GM21381 (cell line): Measurements from ENCODE around the gene TMBIM6.
"Not testable (repeated sequence)": the region's sequence is repeated elsewhere in the genome, so short reads cannot be mapped to it uniquely, and the experiment has no call there.

Experiments
- ATAC-seq: cut with Tn5 transposase; IDR thresholded peaks from one replicate; pipeline ENCODE4 v1.9.1; 2021; ENCODE audit warnings: mild to moderate bottlenecking, moderate library complexity; ENCODE audit not compliant: unreplicated experiment

TMBIM6 gene

GRCh38 chr12:49773102-49773501, 31.7 kb downstream of the TMBIM6 start:
- not testable (repeated sequence) for ATAC-seq

GRCh38 chr12:49776413-49776812, 35.1 kb downstream of the TMBIM6 start:
- no peak for ATAC-seq

GRCh38 chr12:49776858-49777257, 35.5 kb downstream of the TMBIM6 start:
- ATAC-seq: no peak

GRCh38 chr12:49777341-49777740, 36.0 kb downstream of the TMBIM6 start:
- no peak for ATAC-seq

GRCh38 chr12:49777800-49778748, 36.7 kb downstream of the TMBIM6 start:
- ATAC-seq: no peak

GRCh38 chr12:49779581-49779980, 38.2 kb downstream of the TMBIM6 start:
- ATAC-seq: no peak

- ATAC-seq: not testable (repeated sequence)
Observed at GRCh38 chr12:49780914-49781313, 39.6 kb downstream of the TMBIM6 start.

GRCh38 chr12:49783917-49784676, 42.7 kb downstream of the TMBIM6 start:
- no peak for ATAC-seq

GRCh38 chr12:49784756-49785409, 43.5 kb downstream of the TMBIM6 start:
- ATAC-seq: no peak

- no peak for ATAC-seq
Observed at GRCh38 chr12:49787672-49788071, 46.3 kb downstream of the TMBIM6 start.

- no peak for ATAC-seq
Observed at GRCh38 chr12:49789992-49790391, 48.6 kb downstream of the TMBIM6 start.

- no peak for ATAC-seq
Observed at GRCh38 chr12:49790741-49791555, 49.6 kb downstream of the TMBIM6 start.

GRCh38 chr12:49791700-49792099, 50.3 kb downstream of the TMBIM6 start:
- ATAC-seq: no peak

GRCh38 chr12:49792181-49792970, 51.0 kb downstream of the TMBIM6 start:
- ATAC-seq: no peak

- ATAC-seq: no peak
Observed at GRCh38 chr12:49792976-49793580, 51.7 kb downstream of the TMBIM6 start.

GRCh38 chr12:49793620-49794019, 52.3 kb downstream of the TMBIM6 start:
- no peak for ATAC-seq

- no peak for ATAC-seq
Observed at GRCh38 chr12:49794021-49794420, 52.7 kb downstream of the TMBIM6 start.

- ATAC-seq: no peak
Observed at GRCh38 chr12:49794811-49795653, 53.7 kb downstream of the TMBIM6 start.
